Activated T-cell treated with anti-CD3 and anti-CD28 coated beads for 1 hour (primary cell): ENCODE measurements around the gene DNAH1.

Experiments used
- DNase-seq: peaks from one replicate; pipeline ENCODE4 v3.0.0-alpha.2; 2020; ENCODE audit warnings: low read depth

DNAH1 gene

GRCh38 chr3:52358362-52358940, 42.3 kb downstream of the DNAH1 start:
- no peak for DNase-seq

GRCh38 chr3:52359116-52359855, 43.2 kb downstream of the DNAH1 start:
- no peak for DNase-seq

GRCh38 chr3:52361011-52361410, 44.9 kb downstream of the DNAH1 start:
- DNase-seq = no peak

- DNase-seq = no peak
Observed at GRCh38 chr3:52361454-52361853, 45.3 kb downstream of the DNAH1 start.

- no peak for DNase-seq
Observed at GRCh38 chr3:52361898-52362297, 45.8 kb downstream of the DNAH1 start.

- DNase-seq = no peak
Observed at GRCh38 chr3:52364322-52365035, 48.4 kb downstream of the DNAH1 start.

GRCh38 chr3:52366527-52366926, 50.4 kb downstream of the DNAH1 start:
- no peak for DNase-seq

- DNase-seq = no peak
Observed at GRCh38 chr3:52367891-52368880, 52.1 kb downstream of the DNAH1 start.

- DNase-seq = no peak
Observed at GRCh38 chr3:52370531-52370930, 54.4 kb downstream of the DNAH1 start.

GRCh38 chr3:52372822-52373504, 56.8 kb downstream of the DNAH1 start:
- DNase-seq = no peak

- DNase-seq = no peak
Observed at GRCh38 chr3:52373676-52374075, 57.6 kb downstream of the DNAH1 start.

- no peak for DNase-seq
Observed at GRCh38 chr3:52374173-52374572, 58.1 kb downstream of the DNAH1 start.

GRCh38 chr3:52379610-52380009, 63.5 kb downstream of the DNAH1 start:
- no peak for DNase-seq

- no peak for DNase-seq
Observed at GRCh38 chr3:52380023-52380422, 63.9 kb downstream of the DNAH1 start.

- no peak for DNase-seq
Observed at GRCh38 chr3:52381623-52382022, 65.5 kb downstream of the DNAH1 start.

GRCh38 chr3:52383446-52383845, 67.3 kb downstream of the DNAH1 start:
- DNase-seq = no peak

GRCh38 chr3:52384019-52384761, 68.1 kb downstream of the DNAH1 start:
- DNase-seq = no peak

GRCh38 chr3:52385157-52385556, 69.0 kb downstream of the DNAH1 start:
- DNase-seq = no peak

GRCh38 chr3:52387481-52387880, 71.4 kb downstream of the DNAH1 start:
- no peak for DNase-seq

- DNase-seq = no peak
Observed at GRCh38 chr3:52388348-52388821, 72.3 kb downstream of the DNAH1 start.

- DNase-seq = no peak
Observed at GRCh38 chr3:52388933-52389332, 72.8 kb downstream of the DNAH1 start.
